ENCODE results near the gene ZNF678.
"Not testable (repeated sequence)": the region's sequence is repeated elsewhere in the genome, so short reads cannot be mapped to it uniquely, and the experiment has no call there.

The ZNF678 gene

GRCh38 chr1:227607336-227607898 lies 44.1 kb downstream of the ZNF678 start:
- DNase-seq: no peak

GRCh38 chr1:227612658-227613057 lies 49.3 kb downstream of the ZNF678 start:
- DNase-seq: no peak

GRCh38 chr1:227613526-227613925 lies 50.2 kb downstream of the ZNF678 start:
- DNase-seq: no peak

- DNase-seq: no peak
Measured at GRCh38 chr1:227621211-227621610, 57.9 kb downstream of the ZNF678 start.

- no peak for DNase-seq
Measured at GRCh38 chr1:227622739-227623475, 59.6 kb downstream of the ZNF678 start.

- no peak for DNase-seq
Measured at GRCh38 chr1:227632325-227632724, 69.0 kb downstream of the ZNF678 start.

- DNase-seq: no peak
Measured at GRCh38 chr1:227635596-227635995, 72.2 kb downstream of the ZNF678 start.

GRCh38 chr1:227654431-227654830 lies 91.1 kb downstream of the ZNF678 start:
- no peak for DNase-seq

GRCh38 chr1:227654858-227655752 lies 91.7 kb downstream of the ZNF678 start:
- no peak for DNase-seq

GRCh38 chr1:227661495-227661894 lies 98.1 kb downstream of the ZNF678 start:
- no peak for DNase-seq

GRCh38 chr1:227662933-227663332 lies 99.6 kb downstream of the ZNF678 start:
- DNase-seq: no peak

- DNase-seq: no peak
Measured at GRCh38 chr1:227666286-227666685, 102.9 kb downstream of the ZNF678 start.

GRCh38 chr1:227673441-227673840 lies 110.1 kb downstream of the ZNF678 start:
- DNase-seq: no peak

GRCh38 chr1:227685807-227686206 lies 122.5 kb downstream of the ZNF678 start:
- DNase-seq: no peak

- no peak for DNase-seq
Measured at GRCh38 chr1:227697321-227697864, 134.0 kb downstream of the ZNF678 start.

GRCh38 chr1:227701631-227702030 lies 138.3 kb downstream of the ZNF678 start:
- DNase-seq: not testable (repeated sequence)

- DNase-seq: no peak
Measured at GRCh38 chr1:227707846-227708245, 144.5 kb downstream of the ZNF678 start.

GRCh38 chr1:227709451-227709850 lies 146.1 kb downstream of the ZNF678 start:
- DNase-seq: no peak

GRCh38 chr1:227710474-227710873 lies 147.1 kb downstream of the ZNF678 start:
- not testable (repeated sequence) for DNase-seq

GRCh38 chr1:227712648-227713047 lies 149.3 kb downstream of the ZNF678 start:
- no peak for DNase-seq

- DNase-seq: no peak
Measured at GRCh38 chr1:227718932-227719331, 155.6 kb downstream of the ZNF678 start.

GRCh38 chr1:227723474-227723873 lies 160.1 kb downstream of the ZNF678 start:
- DNase-seq: no peak

GRCh38 chr1:227725046-227725445 lies 161.7 kb downstream of the ZNF678 start:
- no peak for DNase-seq

All from bone marrow (tissue), 2 donors.